Sciatic nerve (tissue), 2 donors: Measurements from ENCODE around the gene USP24. TPM values are rescaled to one million over a fixed set of nuclear protein-coding genes. Genes with fewer than 3 reads are reported as not detected.

ENCODE experiments used
- ATAC-seq: fragments of 200-7000 bp; cut with Tn5 transposase; one replicate; pipeline ENCODE4 v1.9.1; 2020; ENCODE audit warnings: mild to moderate bottlenecking, moderate library complexity
- DNase-seq: peaks from one replicate; pipeline ENCODE4 v3.0.0-alpha.2; 2020; ENCODE audit warnings: low spot score
- intact Hi-C: fragments of 100-400 bp; cut with DNase I; formaldehyde crosslinking; loops from one replicate; pipeline ENCODE4 v1.14.2; 2022
- total RNA-seq: library from RNA; stranded (reverse); fragmentation: NEBNext Ultra II Directional; extraction: Animal tissue kit (Norgen Biotek cat#: 25700); gene quantifications from one replicate; pipeline ENCODE4 v1.2.1, GENCODE V29; 2021
- donor health status: DM: no; HTN: no; CAD: no.
- donor health status: DM: no; HTN: no; CAD: no.

USP24 gene
- total RNA-seq, 1 donor from 2014 or later: 57.6 TPM

DNA sequence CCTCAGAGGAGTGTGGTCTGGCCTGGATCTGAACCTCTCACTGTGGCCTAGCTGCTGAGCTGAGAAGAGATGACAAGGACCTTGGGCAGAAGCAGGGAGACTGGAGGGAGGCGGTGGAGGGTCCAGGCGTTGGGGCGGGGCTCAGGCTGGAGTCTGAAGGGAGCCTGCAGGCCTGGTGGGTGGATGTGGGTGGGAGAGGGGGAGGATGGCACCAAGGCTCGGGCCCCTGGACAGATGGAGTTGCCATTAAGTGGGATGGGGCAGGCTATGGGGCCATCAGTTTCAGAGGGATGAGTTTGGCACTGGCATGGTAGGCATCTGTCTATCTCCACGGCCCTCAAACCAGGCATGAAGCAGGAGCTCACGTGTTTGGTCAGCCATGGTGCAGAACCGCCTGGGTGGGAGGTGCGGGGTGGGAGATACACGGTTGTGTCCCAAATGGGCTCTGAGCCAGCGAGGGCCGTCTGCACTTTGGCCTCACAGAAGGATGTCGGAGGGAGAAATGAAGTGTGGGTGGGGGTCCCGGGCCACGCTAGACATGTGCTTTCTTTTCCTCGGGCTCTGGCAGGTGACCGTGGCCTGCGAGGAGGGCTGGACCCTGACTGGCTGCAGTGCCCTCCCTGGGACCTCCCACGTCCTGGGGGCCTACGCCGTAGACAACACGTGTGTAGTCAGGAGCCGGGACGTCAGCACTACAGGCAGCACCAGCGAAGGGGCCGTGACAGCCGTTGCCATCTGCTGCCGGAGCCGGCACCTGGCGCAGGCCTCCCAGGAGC is 152.2 kb downstream of the USP24 start:
- no peak for ATAC-seq
- intact Hi-C loops: no loop called here
- no peak for DNase-seq

DNA sequence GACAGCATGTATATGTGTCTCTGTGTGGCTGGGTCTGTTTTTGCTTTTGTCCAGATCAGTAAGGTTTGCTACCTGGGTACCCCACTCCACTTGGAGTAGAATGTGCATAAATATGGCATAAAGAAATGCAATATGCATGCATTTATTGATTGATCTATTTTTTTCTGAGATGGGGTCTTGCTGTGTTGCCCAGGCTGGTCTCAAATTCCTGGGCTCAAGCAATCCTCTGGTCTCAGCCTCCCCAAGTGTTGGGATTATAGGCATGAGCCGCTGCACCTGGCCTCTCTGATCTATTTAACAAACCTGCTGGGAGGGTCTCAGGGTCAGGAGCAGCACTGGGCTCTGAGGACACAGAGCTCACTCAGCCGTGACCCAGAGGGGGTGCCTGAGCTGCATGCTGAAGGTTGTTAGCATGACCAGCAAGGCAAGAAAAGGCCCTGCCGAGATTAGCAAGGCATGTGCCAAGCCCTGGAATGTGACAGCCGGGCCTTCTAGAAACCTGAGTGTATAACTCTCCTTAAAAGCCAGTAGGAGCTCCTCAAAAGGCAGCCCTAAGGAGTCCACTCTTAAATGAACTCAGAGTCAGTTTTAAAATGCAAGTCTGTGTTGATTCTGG is 153.3 kb downstream of the USP24 start:
- intact Hi-C loops: no loop called here
- DNase-seq: no peak
- ATAC-seq: no peak

DNA sequence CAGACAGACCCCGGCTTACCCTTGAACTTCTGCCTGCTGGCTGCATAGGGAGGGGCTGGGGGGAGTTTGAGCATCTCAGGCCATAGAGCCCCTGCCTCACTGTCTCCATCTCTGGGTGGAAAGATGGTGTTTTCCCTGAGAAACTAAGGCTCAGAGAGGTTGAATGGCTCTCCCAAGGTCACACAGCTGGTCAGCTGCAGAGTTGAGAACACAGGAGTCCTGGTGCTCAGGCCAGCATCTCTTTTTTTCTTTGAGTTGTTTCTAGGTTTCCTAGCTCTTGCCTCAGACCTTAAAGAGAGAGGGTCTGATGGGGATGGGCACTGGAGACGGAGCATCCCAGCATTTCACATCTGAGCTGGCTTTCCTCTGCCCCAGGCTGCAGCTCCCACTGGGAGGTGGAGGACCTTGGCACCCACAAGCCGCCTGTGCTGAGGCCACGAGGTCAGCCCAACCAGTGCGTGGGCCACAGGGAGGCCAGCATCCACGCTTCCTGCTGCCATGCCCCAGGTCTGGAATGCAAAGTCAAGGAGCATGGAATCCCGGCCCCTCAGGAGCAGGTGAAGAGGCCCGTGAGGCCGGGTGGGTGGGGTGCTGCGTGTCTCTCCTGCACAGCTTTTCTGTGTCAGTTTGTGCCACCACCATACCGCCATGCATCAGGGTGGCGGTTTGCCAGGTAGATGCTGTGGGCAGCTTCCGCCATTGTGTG is 154.0 kb downstream of the USP24 start:
- ATAC-seq: no peak
- no peak for DNase-seq
- intact Hi-C loops: no loop called here

DNA sequence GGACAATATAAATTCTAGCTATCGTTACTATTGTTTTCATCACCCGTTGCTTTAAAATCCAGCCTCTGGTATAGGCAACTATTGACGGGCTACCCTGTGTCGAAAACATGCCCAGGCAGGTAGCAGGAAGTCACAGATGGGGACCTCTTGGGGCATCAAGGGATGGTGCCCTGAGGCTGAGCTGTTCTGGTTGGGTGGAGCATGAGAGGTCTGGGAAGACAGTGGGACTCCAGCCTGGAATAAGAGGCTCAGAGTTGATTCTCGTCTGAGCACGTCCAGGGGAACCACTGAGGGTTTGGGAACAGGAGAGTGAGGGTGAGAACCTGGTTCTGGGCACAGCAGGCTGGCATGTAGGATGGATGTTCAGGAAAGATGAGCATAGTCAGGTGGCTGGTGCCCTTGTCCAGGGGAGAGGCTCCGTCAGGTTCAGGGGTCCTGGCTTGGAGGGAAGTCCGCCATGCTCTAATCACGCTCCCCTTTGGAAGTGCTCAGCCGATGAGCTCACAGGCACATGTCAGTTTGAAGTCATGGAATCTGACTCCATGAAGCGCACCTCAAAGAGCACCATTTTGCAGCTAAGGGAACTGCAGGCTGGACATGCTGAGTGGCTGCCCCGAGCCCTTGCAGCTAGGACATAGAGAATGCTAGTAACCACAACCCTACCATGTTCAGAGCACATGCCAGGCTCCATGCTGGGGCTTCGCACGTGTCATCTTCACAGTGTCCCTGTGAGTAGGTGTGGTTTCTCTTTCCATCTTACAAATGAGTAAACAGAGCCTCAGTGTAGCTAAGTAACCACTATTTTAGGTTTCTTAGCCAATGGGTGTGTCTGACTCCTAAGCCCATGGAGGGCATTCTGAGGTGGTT is 154.8 kb downstream of the USP24 start:
- ATAC-seq (no peak), DNase-seq (no peak)
- intact Hi-C loops: no loop called here

DNA sequence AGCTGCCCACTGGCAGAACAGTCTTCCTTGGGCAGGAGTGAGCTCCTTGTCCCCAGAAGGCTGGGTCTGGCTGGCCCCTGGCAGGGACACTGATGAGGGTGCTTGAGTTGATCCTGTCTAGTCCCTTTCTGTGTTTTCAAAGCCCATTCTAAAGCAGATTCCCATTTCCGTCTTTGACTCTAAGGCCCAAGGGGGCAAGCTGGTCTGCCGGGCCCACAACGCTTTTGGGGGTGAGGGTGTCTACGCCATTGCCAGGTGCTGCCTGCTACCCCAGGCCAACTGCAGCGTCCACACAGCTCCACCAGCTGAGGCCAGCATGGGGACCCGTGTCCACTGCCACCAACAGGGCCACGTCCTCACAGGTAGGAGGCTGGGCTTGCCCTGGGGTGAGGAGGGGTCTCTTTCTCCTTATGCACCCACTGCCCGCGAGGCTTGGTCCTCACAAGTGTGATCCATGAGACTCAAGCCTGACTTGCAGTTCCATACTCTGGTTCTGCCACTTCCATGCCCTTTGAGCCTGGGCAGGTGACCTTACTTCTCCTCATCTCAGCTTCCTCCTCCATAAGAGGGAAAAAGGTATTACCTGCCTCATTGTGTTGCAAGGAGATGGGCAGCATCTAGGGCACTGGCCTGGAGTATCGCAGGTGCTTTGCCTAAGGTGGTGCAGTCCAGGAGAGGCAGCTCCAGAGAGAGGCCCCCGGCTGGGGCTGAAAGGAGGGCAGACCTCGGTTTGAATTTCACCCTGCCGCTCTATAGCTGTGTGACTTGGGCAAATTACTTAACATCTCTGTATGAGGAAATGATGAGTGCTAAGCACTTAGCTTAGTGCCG is 155.6 kb downstream of the USP24 start:
- no peak for DNase-seq
- no peak for ATAC-seq
- intact Hi-C loops: no loop called here

DNA sequence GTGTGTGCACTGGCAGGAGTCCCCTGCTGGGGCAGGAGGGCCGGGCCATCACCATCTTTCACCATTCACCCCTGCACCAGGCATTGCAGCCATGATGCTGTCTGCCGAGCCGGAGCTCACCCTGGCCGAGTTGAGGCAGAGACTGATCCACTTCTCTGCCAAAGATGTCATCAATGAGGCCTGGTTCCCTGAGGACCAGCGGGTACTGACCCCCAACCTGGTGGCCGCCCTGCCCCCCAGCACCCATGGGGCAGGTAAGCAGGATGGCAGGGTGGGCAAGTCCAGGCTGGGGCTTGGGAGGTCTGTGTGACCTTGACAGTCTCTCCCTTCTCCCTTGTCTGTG is 157.2 kb downstream of the USP24 start:
- DNase-seq: no peak
- intact Hi-C loops: no loop called here
- ATAC-seq: no peak

DNA sequence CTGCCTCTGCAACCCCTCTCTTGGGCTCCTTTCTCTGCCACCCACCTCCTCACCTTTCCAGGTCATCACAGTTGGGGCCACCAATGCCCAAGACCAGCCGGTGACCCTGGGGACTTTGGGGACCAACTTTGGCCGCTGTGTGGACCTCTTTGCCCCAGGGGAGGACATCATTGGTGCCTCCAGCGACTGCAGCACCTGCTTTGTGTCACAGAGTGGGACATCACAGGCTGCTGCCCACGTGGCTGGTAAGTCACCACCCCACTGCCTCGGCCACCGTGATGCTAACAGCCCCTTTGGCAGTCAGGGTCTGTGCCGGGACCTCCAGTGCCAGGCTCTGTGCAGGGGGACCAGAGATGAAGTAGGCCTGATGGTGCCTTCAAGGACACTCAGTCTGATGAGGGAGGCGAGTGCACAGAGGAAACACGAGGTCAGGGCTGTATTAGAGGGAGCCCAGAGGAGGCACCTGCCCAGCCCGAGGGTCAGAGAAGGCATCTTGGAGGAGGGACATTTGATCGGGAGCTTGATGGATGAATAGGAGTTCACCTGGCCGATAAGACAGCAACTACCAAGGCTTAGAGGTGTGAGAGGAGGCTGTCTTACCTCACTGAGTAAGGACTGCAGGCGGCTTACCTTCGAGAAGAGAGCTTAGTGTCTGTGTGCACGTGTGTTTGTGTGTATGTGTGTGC is 157.8 kb downstream of the USP24 start:
- ATAC-seq: no peak
- DNase-seq: no peak
- intact Hi-C loops: no loop called here

DNA sequence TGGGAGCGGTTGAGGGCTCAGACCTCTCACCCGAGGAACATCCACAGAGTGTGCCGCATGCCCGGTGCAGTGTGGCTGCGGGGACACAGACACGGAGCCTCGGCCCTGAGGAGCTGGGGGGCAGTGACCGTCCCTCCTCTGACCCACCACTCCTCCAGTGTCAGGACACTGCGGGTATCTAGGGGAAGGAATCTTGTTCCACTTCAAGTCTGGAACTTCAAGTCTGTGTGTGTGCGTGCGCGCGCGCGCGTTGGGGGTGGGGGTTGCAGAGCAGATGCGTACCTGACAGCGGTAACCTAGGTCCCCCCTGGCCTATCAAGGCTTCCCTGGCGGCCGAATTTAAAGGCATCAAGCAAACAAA is 158.6 kb downstream of the USP24 start:
- no peak for DNase-seq
- ATAC-seq: no peak
- intact Hi-C loops: no loop called here

DNA sequence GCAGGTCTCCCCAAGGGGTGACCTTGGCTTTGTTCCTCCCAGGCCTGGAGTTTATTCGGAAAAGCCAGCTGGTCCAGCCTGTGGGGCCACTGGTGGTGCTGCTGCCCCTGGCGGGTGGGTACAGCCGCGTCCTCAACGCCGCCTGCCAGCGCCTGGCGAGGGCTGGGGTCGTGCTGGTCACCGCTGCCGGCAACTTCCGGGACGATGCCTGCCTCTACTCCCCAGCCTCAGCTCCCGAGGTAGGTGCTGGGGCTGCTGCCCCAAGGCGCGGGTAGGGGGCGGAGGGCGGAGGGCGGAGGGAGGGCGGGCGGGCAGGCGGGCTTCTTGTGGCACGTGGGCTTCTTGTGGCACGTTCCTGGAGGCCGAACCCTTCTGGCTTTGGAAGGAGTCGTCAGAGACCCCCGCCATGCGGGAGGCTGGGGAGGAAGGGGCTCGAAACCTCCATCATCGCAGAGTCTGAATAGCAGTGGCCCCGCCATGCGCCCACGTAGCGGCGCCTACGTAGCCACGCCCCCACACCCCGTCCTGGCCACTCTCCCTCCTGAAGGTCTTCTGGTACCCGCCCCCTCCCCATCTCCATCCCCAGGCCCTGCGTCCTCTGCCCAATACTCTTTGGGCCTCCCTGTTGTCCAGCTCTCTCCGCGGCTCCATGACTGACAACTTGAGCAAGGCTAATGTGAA is 159.1 kb downstream of the USP24 start:
- ATAC-seq (no peak), DNase-seq (no peak)
- intact Hi-C loops: no loop called here

DNA sequence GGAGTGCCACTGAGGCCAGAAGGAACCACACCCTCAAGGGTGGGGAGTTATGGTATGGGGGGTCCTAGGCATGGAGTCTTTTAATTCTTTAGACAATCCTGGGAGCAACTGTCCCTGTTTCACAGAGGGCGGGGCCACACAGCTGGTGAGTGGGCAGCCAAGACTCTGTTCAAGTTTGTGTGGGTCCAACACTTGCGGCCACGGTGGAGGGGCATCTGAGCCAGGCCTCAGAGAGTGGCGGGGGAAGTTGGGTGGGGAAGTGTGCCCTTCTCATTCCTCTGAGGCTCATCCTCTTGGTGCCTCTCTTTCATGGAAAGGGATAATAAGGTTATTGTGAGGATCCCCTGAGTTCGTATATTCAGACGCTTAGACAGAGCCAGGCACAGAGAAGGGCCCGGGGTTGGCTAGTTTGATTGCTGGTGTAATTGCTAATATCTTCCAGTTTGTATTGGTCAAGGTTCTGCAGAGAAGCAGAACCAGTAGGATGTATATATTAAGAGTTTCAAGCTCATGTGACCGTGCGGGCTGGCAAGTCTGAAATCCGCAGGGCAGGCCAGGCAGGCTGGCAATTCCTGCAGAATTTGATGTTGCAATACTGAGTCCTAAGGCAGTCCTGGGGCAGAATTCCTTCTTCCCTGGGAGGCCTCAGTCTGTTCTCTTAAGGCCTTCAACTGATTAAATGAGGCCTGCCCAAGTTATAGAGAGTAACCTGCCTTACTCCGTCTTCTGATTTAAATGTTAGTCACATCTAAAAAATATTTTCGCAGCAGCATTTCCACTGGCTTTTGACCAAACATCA is 159.9 kb downstream of the USP24 start:
- no peak for DNase-seq
- intact Hi-C loops: no loop called here
- no peak for ATAC-seq

DNA sequence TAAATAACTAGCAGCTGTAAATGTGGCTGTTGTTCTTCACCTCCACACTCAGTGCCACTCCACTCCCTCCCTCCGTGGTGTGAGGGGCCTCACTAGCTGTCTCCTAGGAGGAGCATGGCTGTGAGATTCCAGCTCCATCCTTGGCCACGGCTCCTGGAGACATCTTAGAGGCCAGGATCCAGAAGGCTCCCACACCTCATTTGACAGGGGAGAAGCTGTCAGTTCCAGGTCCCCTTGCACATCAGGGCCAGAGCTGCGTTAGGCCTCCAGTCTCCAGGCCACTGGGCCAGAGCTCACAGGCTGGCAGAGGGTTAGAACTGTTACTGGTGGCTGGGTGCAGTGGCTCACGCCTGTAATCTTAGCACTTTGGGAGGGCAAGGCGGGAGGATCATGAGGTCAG is 160.8 kb downstream of the USP24 start:
- intact Hi-C loops: no loop called here
- ATAC-seq: no peak
- no peak for DNase-seq

DNA sequence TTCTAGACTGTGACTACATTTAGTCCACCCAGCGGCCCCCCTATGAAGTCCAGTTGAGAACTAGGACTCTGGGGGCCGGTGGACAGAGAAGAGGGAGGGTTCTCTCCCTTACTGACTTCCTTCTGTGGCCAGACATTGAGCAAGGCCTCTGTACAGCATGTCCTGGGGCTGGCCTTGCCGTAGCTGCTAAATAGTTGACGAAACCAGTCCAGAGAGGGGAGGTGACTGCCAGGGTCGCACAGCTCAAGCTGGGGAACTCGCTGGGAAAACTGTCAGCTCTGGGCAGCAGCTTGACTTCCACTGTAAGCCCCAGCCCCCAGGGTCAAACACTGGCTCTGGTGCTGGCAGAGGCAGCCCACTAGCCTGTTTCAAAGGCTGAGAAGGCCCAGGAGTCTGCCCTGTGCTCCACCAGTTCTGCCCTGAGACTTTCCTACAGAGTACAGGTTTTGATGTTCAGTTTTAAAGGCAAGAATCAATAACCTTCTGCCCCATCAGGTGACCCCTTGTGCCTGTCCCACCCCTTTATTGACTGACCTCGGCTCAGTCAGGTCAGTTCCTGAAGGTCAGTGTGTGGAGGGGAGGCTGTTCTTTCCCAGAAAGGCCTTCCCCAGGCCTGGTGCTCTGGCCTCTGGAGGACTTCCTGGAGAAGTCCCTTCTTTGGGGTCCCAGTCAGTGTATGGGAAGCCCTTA is 161.8 kb downstream of the USP24 start:
- intact Hi-C loops: no loop called here
- ATAC-seq: peak; percentile 38
- DNase-seq: no peak

DNA sequence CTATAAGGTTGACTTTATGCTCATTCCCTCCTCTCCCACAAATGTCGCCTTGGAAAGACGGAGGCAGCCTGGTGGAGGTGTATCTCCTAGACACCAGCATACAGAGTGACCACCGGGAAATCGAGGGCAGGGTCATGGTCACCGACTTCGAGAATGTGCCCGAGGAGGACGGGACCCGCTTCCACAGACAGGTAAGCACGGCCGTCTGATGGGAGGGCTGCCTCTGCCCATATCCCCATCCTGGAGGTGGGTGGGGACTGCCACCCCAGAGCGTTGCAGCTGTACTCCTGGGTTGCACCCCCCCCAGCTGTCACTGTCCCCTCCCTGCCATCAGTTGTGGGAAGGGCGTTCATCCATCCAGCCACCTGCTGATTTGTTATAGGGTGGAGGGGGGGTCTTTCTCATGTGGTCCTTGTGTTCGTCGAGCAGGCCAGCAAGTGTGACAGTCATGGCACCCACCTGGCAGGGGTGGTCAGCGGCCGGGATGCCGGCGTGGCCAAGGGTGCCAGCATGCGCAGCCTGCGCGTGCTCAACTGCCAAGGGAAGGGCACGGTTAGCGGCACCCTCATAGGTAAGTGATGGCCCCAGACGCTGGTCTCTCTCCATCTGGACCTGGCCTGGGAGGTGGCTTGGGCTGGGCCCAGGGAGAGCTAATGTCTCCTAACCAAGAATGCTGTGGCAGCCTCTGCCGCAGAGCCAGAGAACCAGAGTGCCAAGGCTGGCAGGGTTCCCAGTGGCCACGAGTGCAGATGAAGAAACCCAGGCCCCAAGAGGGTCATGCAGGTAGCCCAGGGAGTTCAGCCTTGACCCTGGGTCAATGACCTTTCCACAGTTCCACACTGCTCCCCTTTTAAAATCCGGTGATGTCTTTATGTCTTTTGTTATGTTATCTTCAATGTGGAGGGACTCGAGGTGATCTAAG is 162.7 kb downstream of the USP24 start:
- DNase-seq (peak; percentile 52), ATAC-seq (no peak)
- intact Hi-C loops: no loop called here

DNA sequence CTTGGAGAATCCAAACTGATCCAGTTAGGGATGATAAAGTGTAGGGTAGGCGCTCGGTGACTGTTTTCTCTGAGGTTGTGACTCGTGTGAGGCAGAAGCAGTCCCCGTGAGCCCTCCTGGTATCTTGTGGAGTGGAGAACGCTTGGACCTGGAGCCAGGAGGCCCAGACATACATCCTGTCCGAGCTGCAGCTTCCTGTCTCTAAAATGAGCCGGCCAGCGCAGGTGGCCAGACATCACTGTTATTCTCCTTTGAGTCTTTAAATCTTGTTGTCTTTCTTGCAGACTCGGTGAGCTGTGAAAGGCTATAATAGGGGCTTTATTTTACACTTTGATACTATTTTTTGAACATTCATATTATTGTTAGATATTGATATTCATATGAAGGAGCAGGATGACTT is 163.5 kb downstream of the USP24 start:
- no peak for ATAC-seq
- intact Hi-C loops: no loop called here

DNA sequence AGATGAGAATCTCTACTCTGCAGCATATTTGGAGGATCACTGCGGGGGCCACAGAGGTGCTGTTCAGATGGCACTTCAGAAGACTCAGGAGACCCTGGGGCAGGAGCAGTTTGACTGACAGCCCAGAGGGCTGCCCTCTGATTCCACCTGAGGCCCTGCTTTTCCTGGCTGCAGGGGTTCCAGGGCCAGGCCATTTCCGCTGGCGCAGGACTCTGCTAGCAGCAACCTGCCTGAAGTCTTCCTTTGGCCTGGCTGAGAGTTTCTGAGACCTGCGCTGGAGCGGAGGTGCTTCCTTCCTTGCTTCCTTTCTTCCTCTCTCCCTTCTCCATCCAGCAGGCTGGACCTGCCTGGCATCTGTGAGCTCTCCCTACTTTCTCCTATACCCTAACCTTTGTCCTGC is 164.0 kb downstream of the USP24 start:
- intact Hi-C loops: no loop called here
- DNase-seq (peak; percentile 40), ATAC-seq (no peak)

More for the DNA sequence above, 163.5 kb downstream of the USP24 start:
- DNase-seq: peak; percentile 33
